ENCODE data around the gene ELFN1.

DNA sequence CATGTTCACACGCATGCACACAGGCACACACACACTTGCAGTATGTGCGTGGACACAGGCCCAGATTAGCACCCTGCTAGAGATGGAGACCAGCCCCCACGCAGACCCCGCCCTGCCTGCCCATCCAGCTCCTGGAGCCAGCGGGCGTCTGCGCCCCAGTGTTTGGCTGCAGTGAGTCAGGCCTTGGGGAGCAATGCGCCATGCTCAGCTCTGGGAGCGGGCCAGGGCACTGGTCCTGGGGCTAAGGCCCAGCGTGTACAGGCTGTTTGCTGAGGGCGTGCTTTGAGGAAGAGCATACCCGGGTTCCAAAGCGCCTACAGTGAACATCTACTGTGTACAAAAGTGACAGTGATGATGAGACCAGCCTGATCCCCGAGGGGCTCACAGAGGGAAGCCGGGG is 16.0 kb upstream of the ELFN1 start:
- TF ChIP-seq TAF1 (IDR thresholded peaks at IDR 0.05; ENCODE audit: borderline replicate concordance, low read depth, low read length) = no peak
- TF ChIP-seq POLR2A (IDR thresholded peaks at IDR 0.05; ENCODE audit: low read depth, low read length) = no peak
